Tibial artery (tissue), 4 donors: ENCODE measurements around the gene ARHGDIA.

Experiments used
- DNase-seq, 2 donors: peaks; one replicate each; pipeline ENCODE4 v3.0.0-alpha.2; 2019
- H3K27ac ChIP-seq, 2 donors: fragments of 200-600 bp; sonication (generic) in 1 of 2; 1 replicate in 1 of 2; 2 replicates in 1 of 2; pipeline ENCODE4 v1.5.1; 2018 to 2019; ENCODE audit warnings: mild to moderate bottlenecking in 1 of 2
- H3K27me3 ChIP-seq, 2 donors: fragments of 200-600 bp; sonication (generic) in 1 of 2; one replicate each; pipeline versions ENCODE4 v1.5.1 to v1.6.0; 2016 to 2019
- H3K36me3 ChIP-seq, 3 donors: fragments of 200-600 bp; sonication (generic) in 2 of 3; one replicate each; pipeline ENCODE4 v1.5.1; 2016 to 2019; ENCODE audit warnings: mild to moderate bottlenecking in 2 of 3
- H3K4me1 ChIP-seq, 4 donors: fragments of 200-600 bp; sonication (generic) in 2 of 4; 1 replicate in 3 of 4; 2 replicates in 1 of 4; pipeline ENCODE4 v1.5.1; 2016 to 2019
- H3K4me3 ChIP-seq, 2 donors: fragments of 200-600 bp; sonication (generic) in 1 of 2; 1 replicate in 1 of 2; 2 replicates in 1 of 2; pipeline ENCODE4 v1.5.1; 2018 to 2019; ENCODE audit warnings: mild to moderate bottlenecking in 2 of 2
- H3K9me3 ChIP-seq, 3 donors: fragments of 200-600 bp; sonication (generic) in 1 of 3; one replicate each; pipeline ENCODE4 v1.5.1; 2016 to 2019
- CTCF ChIP-seq, 2 experiments: fragments of 200-600 bp in 1 of 2; fragments of 450-650 bp in 1 of 2; IDR thresholded peaks; one replicate each; pipeline ENCODE4 v1.5.1; 2017 to 2019; ENCODE audit warnings: antibody characterized with exemption in 2 of 2, mild to moderate bottlenecking in 1 of 2, moderate library complexity in 1 of 2
- intact Hi-C: fragments of 100-400 bp; cut with DNase I; formaldehyde crosslinking; loops from one replicate; pipeline ENCODE4 v1.15.0; 2023; ENCODE audit warnings: low total_unique reads

The ARHGDIA gene

GRCh38 chr17:81839301-81839700 lies 31.8 kb downstream of the ARHGDIA start:
- Histone ChIP-seq H3K9me3 (no peaks in the 10 kb centered on the region), H3K4me3 (no peak overlapping the region)
- no peak for DNase-seq

GRCh38 chr17:81838753-81839255 lies 32.3 kb downstream of the ARHGDIA start:
- intact Hi-C loops: no loop called here
- Histone ChIP-seq H3K4me1 (peaks cover 0 to 19% (median 2%) of the 10 kb centered on the region in 4 donors), H3K4me3 (no peak overlapping the region), H3K27me3 (no peaks in the 10 kb centered on the region), H3K27ac (no peak overlapping the region), H3K36me3 (peaks cover 11 to 14% (median 13%) of the 10 kb centered on the region in 3 donors), H3K9me3 (no peaks in the 10 kb centered on the region)
- DNase-seq: no peak
- TF ChIP-seq CTCF (IDR thresholded peaks at IDR 0.05): no peak

More at GRCh38 chr17:81839301-81839700, 31.8 kb downstream of the ARHGDIA start:
- peaks cover 0 to 15% (median 0%) of the 10 kb centered on the region in 4 donors for H3K4me1 ChIP-seq
- no peak for TF ChIP-seq CTCF (IDR thresholded peaks at IDR 0.05)
- intact Hi-C loops: no loop called here
- peaks cover 16 to 19% (median 18%) of the 10 kb centered on the region in 3 donors for H3K36me3 ChIP-seq
- no peaks in the 10 kb centered on the region for H3K27me3 ChIP-seq
- H3K27ac ChIP-seq: no peak overlapping the region

GRCh38 chr17:81837641-81838040 lies 33.5 kb downstream of the ARHGDIA start:
- Histone ChIP-seq H3K9me3 (no peaks in the 10 kb centered on the region), H3K4me3 (no peak overlapping the region), H3K4me1 (peaks cover 0 to 25% (median 6%) of the 10 kb centered on the region in 4 donors), H3K27me3 (no peaks in the 10 kb centered on the region), H3K36me3 (peaks cover 0 to 2% (median 1%) of the 10 kb centered on the region in 3 donors), H3K27ac (no peak overlapping the region)
- no peak for TF ChIP-seq CTCF (IDR thresholded peaks at IDR 0.05)
- intact Hi-C loops: no loop called here
- DNase-seq: no peak

- Histone ChIP-seq H3K27ac (peak within 1 kb of the TSS; percentile 87 to 96), H3K36me3 (peaks cover 0 to 2% (median 0%) of the 10 kb centered on the region in 3 donors), H3K27me3 (no peaks in the 10 kb centered on the region), H3K4me3 (peak within 1 kb of the TSS; percentile 69 to 85), H3K9me3 (no peaks in the 10 kb centered on the region), H3K4me1 (peaks cover 0 to 28% (median 20%) of the 10 kb centered on the region in 4 donors)
- intact Hi-C loops: no loop called here
- TF ChIP-seq CTCF (IDR thresholded peaks at IDR 0.05): no peak
- no peak for DNase-seq
Measured at GRCh38 chr17:81834831-81835267, 36.3 kb downstream of the ARHGDIA start, which contains the start of gene PPP1R27. TSS of gene PPP1R27 (minus strand) at chr17:81835050. CDS start at chr17:81834953, 97 bp downstream.

GRCh38 chr17:81833921-81834830 lies 37.0 kb downstream of the ARHGDIA start:
- H3K4me3 ChIP-seq: peak overlapping the region; percentile 69 to 85
- intact Hi-C loops: no loop called here
- no peaks in the 10 kb centered on the region for H3K27me3 ChIP-seq
- peaks cover 0 to 32% (median 22%) of the 10 kb centered on the region in 4 donors for H3K4me1 ChIP-seq
- DNase-seq: no peak
- H3K36me3 ChIP-seq: peaks cover 0 to 5% (median 0%) of the 10 kb centered on the region in 3 donors
- H3K27ac ChIP-seq: peak overlapping the region; percentile 87 to 96
- TF ChIP-seq CTCF (IDR thresholded peaks at IDR 0.05): no peak
- no peaks in the 10 kb centered on the region for H3K9me3 ChIP-seq
